Fibroblast of the aortic adventitia (primary cell): ENCODE data around the gene KANSL3. TPM values are rescaled to one million over a fixed set of nuclear protein-coding genes. Genes with fewer than 3 reads are reported as not detected.
"Not testable (repeated sequence)": the region's sequence is repeated elsewhere in the genome, so short reads cannot be mapped to it uniquely, and the experiment has no call there.

Source experiments
- DNase-seq: peaks from one replicate; pipeline ENCODE4 v3.0.0-alpha.2; 2010; ENCODE audit warnings: low read depth
- H3K4me3 ChIP-seq: 2 replicates; pipeline ENCODE4 v1.5.1; 2011; ENCODE audit warnings: low read depth, mild to moderate bottlenecking, control low read depth, low read length, moderate library complexity
- total RNA-seq: library from RNA; depleted of rRNA; stranded (reverse); fragments of >200 nt; gene quantifications from 2 replicates; pipeline ENCODE4 v1.2.3, GENCODE V29; 2012; ENCODE audit warnings: low replicate concordance
- TF ChIP-seq, protein P1 (sequence below): IDR thresholded peaks from 2 replicates; pipeline ENCODE4 v1.5.1; 2011; ENCODE audit warnings: mild to moderate bottlenecking, low read length, control low read depth, inconsistent platforms; ENCODE audit not compliant: insufficient read depth

Gene KANSL3
- total RNA-seq, 1 donor, result 45.6 TPM

DNA sequence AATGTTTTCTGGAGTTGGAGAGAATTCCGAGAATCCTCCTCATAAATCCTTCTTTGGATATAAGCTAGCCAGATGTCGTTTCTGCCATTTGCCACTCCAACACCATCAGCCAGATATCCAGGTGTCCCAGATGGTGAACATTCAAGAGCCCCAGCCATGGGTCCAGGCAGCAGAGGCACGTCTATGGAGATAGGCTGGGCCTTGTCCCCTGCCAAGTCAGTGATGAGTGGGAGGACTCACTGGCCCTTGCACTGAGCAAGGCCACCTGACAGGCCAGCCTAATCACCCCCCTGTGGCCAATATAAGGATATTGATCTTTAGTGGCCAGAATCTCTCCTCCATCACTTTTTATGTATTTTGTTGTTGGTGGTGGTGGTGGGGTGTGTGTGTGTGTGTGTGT, 73.5 kb downstream of the KANSL3 start:
- no peak overlapping the region for H3K4me3 ChIP-seq
- TF ChIP-seq, protein P1, sequence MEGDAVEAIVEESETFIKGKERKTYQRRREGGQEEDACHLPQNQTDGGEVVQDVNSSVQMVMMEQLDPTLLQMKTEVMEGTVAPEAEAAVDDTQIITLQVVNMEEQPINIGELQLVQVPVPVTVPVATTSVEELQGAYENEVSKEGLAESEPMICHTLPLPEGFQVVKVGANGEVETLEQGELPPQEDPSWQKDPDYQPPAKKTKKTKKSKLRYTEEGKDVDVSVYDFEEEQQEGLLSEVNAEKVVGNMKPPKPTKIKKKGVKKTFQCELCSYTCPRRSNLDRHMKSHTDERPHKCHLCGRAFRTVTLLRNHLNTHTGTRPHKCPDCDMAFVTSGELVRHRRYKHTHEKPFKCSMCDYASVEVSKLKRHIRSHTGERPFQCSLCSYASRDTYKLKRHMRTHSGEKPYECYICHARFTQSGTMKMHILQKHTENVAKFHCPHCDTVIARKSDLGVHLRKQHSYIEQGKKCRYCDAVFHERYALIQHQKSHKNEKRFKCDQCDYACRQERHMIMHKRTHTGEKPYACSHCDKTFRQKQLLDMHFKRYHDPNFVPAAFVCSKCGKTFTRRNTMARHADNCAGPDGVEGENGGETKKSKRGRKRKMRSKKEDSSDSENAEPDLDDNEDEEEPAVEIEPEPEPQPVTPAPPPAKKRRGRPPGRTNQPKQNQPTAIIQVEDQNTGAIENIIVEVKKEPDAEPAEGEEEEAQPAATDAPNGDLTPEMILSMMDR, result no peak
- no peak for DNase-seq

DNA sequence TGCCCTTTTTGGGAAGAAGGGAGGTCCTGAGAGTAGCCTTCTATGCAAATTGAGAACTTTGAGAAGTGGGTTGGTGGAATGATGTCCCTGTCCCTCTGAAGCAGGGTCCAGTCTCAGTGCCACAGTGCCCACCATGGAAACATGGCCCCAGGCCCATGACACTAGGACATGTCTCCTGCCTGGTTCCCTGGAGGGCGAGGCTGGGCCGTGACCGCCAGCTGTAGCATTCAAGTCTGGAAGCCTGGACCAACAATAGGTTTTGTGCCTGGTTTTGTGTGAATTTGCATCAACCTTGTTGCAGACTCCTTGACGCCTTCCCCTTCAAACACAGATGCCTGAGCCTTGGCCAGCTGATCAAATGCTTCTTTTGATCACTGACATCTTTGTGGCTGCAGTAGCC, 74.1 kb downstream of the KANSL3 start:
- TF ChIP-seq, protein P1, result no peak
- no peak for DNase-seq
- no peak overlapping the region for H3K4me3 ChIP-seq

DNA sequence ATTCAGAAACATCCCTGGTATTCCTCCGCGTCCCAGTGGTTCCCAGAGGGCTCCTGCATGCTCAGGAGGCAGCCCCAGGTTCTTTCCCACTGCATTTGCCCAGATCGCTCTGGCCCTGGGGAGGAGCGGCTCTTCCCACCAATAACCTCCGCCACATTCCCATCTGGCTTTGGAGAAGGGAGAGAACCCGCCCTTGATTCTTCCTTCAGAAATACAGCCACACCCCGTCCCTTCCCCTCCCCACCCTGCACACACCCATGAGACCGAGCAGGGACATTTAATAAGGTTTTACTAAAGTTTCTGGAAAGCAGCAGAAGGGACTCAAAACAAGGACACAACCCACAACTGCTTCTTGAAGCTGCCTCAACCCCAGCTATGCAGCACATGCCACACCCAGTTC, 79.6 kb downstream of the KANSL3 start:
- TF ChIP-seq, protein P1, result no peak
- H3K4me3 ChIP-seq, result no peak overlapping the region
- no peak for DNase-seq

DNA sequence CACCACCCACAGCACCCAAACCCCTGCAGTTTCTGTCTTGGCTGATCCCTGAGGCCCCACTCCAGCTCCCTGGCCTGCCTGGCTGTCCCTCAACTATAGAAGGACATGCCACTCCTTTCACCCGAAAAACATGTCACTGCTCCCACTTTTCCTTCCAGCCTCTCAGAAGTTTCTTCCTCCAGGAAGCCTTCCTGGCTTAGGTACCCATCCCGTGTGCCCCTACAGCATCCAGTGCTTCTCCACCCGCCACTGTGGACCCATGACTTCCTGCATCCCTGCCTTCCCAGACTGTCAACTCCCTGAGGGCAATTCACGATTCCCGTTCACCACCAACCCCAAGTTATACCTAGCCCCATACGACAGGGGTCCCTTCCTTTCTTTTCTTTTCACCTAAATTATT, 80.1 kb downstream of the KANSL3 start:
- DNase-seq, result no peak
- TF ChIP-seq, protein P1, result no peak

DNA sequence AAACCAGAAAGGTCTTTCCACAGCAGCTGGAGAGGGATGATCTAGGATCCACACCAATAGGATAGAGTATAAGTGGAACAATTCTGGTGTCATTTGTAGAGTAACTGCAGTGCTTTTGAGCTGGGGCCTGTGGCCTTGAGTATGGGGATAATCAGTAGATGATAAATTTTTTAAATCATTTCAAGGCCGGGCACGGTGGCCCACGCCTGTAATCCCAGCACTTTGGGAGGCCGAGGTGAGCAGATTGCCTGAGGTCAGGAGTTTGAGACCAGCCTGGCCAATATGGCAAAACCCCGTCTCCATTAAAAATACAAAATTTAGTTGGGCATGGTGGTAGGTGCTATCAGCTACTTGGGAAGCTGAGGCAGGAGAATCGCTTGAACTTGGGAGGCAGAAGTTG, 80.7 kb downstream of the KANSL3 start:
- H3K4me3 ChIP-seq, DNase-seq: not testable (repeated sequence)

More for the DNA sequence above, 80.1 kb downstream of the KANSL3 start:
- H3K4me3 ChIP-seq, result no peak overlapping the region

DNA sequence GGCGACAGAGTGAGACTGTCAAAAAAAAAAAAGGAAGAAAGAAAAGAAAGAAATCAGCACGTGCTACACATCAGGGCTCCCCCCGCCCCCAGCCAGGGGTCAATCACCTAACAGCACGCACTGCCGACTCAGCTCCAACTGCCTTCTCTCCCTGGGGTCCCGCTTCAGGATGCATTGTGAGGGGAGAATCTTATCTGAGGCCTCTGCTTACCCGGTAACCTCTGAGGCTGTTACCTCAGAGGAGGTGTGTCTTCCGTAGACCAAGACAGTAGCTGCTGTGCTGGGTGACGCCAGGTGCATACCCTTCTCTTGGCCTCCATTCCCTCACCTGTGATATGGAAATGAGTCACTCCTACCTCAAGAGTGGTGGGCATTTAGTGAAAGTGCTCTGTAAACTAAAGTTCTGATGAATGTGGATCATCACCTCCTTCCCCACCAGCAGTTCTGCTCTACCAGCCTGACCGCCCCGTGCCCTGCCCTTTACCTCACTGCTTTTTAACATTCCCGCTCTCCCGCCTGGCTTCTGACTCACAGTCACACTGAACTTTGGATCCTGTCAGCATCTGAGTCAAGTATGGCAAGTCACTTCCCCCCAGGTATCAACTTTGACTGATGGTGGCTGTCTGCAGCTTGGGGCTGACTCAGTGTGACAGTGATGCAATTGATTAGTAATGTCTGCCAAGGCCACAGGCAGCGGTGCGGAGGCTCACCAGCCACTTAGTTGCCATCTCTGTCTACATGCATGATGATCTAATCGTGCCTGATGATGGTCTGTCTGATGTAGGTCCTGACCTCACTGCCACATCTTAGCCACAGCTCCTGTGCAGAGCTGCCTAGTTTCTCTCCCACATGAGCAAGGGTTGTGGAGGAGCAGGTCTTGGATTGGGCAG, 81.4 kb downstream of the KANSL3 start:
- peak; percentile 63 for DNase-seq
- TF ChIP-seq, protein P1, result no peak
- H3K4me3 ChIP-seq, result no peak overlapping the region

DNA sequence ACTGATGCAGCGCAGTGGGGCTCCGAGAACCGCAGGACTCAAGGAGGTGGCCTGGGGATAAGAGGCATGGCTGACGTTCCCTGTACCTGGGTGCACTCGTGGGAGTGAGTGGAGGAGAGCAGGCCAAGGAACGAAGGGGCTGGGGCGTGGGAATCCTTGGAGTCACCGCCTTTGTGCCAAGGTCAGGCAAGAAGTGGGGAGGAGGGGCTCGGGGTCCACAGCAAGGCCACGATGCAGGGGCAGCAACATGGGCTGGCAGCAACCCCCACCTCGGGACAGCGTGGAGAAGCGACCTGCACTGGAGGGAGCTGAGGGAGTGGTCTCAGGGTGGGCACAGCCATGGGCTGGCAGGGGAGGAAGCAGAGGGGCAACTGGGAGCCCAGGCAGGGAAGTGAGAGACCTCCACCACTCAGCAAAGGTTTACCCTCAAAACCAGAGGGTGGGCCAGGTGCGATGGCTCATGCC, 82.9 kb downstream of the KANSL3 start:
- TF ChIP-seq, protein P1, result no peak
- H3K4me3 ChIP-seq, result no peak overlapping the region
- no peak for DNase-seq
